ENCODE data around the gene KCNJ5.

Gene KCNJ5

GRCh38 chr11:128967578-128967977, 76.4 kb downstream of the KCNJ5 start:
- Mint-ChIP-seq H3K27ac (no peak overlapping the region), H3K4me3 (no peak overlapping the region), H3K36me3 (peaks cover 6% of the 10 kb centered on the region), H3K27me3 (peaks cover 11% of the 10 kb centered on the region), H3K9me3 (no peaks in the 10 kb centered on the region), H3K4me1 (peaks cover 6% of the 10 kb centered on the region)
- ATAC-seq (ENCODE audit: low read depth), result no peak
- no peak for DNase-seq (ENCODE audit: low spot score in 2 of 2)

- no peak for ATAC-seq (ENCODE audit: low read depth)
- no peak for DNase-seq (ENCODE audit: low spot score in 2 of 2)
- peaks cover 6% of the 10 kb centered on the region for H3K4me1 Mint-ChIP-seq
- no peaks in the 10 kb centered on the region for H3K9me3 Mint-ChIP-seq
- H3K4me3 Mint-ChIP-seq, result no peak overlapping the region
- no peak overlapping the region for H3K27ac Mint-ChIP-seq
- peaks cover 11% of the 10 kb centered on the region for H3K27me3 Mint-ChIP-seq
- peaks cover 6% of the 10 kb centered on the region for H3K36me3 Mint-ChIP-seq
Measured at GRCh38 chr11:128968916-128969315, 77.8 kb downstream of the KCNJ5 start.

Measured in memory B cell (primary cell).